ENCODE data around the gene FAM222B. TPM values are rescaled to one million over a fixed set of nuclear protein-coding genes. Genes with fewer than 3 reads are reported as not detected.

Gene FAM222B
- total and polyA plus RNA-seq, 9 of the 15 experiments (the other 6 are each of a cell fraction or from before 2014, with no cell fraction given), result 4.0 to 34.6 (median 7.5) TPM

DNA sequence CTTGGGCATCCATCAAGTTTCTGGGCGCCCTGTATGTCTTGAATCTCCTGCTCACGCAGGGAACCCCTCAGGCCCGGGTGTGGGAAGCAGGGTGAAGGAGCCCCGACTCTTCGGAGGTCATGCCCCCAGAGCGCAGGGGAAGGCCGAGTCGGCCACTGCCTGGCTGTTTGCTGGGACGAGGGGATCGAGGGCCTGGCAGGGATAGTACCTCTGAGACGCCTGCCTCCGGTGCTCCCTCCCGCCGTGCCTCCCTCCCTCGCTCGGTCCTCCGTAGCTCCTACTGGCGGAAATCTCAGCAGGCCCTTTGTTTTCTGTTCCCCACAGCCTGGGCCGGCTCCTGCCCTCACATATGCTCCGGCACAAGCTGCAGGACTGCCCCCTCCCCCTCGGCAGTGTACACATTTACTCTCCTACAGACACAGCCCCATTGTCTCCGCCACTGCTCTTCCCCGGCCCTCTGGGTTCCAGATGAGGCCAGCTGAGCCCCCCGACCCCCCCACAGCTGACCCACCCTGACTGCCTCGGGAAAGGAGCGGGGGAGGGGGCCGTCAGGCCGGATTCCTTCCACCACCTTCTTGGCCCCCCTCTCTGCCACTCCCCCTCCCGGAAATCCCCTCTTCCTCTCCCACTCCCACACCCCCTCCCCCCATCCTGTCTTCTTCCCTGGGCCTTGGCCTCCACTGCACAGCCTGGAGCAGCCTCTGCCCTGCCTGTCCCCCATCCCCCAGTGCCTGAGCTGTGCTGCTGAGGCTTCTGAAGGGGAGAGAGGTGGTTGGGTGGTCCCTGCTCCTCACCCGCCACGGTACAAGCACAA lies 97.4 kb downstream of the FAM222B start (continued):
- TF ChIP-seq ILK (tag; IDR thresholded peaks at IDR 0.05; ENCODE audit: borderline replicate concordance, low read depth), result no peak
- TF ChIP-seq, protein P1, sequence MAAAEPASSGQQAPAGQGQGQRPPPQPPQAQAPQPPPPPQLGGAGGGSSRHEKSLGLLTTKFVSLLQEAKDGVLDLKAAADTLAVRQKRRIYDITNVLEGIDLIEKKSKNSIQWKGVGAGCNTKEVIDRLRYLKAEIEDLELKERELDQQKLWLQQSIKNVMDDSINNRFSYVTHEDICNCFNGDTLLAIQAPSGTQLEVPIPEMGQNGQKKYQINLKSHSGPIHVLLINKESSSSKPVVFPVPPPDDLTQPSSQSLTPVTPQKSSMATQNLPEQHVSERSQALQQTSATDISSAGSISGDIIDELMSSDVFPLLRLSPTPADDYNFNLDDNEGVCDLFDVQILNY (CRISPR knock-in tag; IDR thresholded peaks at IDR 0.05), result 0 out of 2 replicates have a peak, but pooled peaks have one; percentile 40
- TF ChIP-seq, protein P2, sequence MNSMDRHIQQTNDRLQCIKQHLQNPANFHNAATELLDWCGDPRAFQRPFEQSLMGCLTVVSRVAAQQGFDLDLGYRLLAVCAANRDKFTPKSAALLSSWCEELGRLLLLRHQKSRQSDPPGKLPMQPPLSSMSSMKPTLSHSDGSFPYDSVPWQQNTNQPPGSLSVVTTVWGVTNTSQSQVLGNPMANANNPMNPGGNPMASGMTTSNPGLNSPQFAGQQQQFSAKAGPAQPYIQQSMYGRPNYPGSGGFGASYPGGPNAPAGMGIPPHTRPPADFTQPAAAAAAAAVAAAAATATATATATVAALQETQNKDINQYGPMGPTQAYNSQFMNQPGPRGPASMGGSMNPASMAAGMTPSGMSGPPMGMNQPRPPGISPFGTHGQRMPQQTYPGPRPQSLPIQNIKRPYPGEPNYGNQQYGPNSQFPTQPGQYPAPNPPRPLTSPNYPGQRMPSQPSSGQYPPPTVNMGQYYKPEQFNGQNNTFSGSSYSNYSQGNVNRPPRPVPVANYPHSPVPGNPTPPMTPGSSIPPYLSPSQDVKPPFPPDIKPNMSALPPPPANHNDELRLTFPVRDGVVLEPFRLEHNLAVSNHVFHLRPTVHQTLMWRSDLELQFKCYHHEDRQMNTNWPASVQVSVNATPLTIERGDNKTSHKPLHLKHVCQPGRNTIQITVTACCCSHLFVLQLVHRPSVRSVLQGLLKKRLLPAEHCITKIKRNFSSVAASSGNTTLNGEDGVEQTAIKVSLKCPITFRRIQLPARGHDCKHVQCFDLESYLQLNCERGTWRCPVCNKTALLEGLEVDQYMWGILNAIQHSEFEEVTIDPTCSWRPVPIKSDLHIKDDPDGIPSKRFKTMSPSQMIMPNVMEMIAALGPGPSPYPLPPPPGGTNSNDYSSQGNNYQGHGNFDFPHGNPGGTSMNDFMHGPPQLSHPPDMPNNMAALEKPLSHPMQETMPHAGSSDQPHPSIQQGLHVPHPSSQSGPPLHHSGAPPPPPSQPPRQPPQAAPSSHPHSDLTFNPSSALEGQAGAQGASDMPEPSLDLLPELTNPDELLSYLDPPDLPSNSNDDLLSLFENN (IDR thresholded peaks at IDR 0.05; ENCODE audit: low read depth in 2 of 2, low read length in 2 of 2), result no peak
- TF ChIP-seq TEAD1 (CRISPR knock-in tag; IDR thresholded peaks at IDR 0.05), result no peak
- TF ChIP-seq, protein P3, sequence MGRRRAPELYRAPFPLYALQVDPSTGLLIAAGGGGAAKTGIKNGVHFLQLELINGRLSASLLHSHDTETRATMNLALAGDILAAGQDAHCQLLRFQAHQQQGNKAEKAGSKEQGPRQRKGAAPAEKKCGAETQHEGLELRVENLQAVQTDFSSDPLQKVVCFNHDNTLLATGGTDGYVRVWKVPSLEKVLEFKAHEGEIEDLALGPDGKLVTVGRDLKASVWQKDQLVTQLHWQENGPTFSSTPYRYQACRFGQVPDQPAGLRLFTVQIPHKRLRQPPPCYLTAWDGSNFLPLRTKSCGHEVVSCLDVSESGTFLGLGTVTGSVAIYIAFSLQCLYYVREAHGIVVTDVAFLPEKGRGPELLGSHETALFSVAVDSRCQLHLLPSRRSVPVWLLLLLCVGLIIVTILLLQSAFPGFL (CRISPR knock-in tag; IDR thresholded peaks at IDR 0.05), result 0 out of 2 replicates have a peak, but pooled peaks have one; percentile 5
- TF ChIP-seq SAFB2 (IDR thresholded peaks at IDR 0.05; ENCODE audit: borderline replicate concordance, low read depth, low read length, severe bottlenecking), result no peak
- TF ChIP-seq, protein P4, sequence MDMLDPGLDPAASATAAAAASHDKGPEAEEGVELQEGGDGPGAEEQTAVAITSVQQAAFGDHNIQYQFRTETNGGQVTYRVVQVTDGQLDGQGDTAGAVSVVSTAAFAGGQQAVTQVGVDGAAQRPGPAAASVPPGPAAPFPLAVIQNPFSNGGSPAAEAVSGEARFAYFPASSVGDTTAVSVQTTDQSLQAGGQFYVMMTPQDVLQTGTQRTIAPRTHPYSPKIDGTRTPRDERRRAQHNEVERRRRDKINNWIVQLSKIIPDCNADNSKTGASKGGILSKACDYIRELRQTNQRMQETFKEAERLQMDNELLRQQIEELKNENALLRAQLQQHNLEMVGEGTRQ (CRISPR knock-in tag; IDR thresholded peaks at IDR 0.05), result no peak
- TF ChIP-seq RNF2 (IDR thresholded peaks at IDR 0.05), result no peak
- TF ChIP-seq ZSCAN32 (CRISPR knock-in tag; IDR thresholded peaks at IDR 0.05), result no peak
- TF ChIP-seq, protein P5, sequence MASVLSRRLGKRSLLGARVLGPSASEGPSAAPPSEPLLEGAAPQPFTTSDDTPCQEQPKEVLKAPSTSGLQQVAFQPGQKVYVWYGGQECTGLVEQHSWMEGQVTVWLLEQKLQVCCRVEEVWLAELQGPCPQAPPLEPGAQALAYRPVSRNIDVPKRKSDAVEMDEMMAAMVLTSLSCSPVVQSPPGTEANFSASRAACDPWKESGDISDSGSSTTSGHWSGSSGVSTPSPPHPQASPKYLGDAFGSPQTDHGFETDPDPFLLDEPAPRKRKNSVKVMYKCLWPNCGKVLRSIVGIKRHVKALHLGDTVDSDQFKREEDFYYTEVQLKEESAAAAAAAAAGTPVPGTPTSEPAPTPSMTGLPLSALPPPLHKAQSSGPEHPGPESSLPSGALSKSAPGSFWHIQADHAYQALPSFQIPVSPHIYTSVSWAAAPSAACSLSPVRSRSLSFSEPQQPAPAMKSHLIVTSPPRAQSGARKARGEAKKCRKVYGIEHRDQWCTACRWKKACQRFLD (CRISPR knock-in tag; IDR thresholded peaks at IDR 0.05), result no peak
- TF ChIP-seq ZKSCAN3 (CRISPR knock-in tag; IDR thresholded peaks at IDR 0.05), result no peak
- TF ChIP-seq DPF2 (IDR thresholded peaks at IDR 0.05), result no peak
- no peak for TF ChIP-seq CBFA2T2 (conservative IDR thresholded peaks at IDR 0.05)
- TF ChIP-seq, protein P6, sequence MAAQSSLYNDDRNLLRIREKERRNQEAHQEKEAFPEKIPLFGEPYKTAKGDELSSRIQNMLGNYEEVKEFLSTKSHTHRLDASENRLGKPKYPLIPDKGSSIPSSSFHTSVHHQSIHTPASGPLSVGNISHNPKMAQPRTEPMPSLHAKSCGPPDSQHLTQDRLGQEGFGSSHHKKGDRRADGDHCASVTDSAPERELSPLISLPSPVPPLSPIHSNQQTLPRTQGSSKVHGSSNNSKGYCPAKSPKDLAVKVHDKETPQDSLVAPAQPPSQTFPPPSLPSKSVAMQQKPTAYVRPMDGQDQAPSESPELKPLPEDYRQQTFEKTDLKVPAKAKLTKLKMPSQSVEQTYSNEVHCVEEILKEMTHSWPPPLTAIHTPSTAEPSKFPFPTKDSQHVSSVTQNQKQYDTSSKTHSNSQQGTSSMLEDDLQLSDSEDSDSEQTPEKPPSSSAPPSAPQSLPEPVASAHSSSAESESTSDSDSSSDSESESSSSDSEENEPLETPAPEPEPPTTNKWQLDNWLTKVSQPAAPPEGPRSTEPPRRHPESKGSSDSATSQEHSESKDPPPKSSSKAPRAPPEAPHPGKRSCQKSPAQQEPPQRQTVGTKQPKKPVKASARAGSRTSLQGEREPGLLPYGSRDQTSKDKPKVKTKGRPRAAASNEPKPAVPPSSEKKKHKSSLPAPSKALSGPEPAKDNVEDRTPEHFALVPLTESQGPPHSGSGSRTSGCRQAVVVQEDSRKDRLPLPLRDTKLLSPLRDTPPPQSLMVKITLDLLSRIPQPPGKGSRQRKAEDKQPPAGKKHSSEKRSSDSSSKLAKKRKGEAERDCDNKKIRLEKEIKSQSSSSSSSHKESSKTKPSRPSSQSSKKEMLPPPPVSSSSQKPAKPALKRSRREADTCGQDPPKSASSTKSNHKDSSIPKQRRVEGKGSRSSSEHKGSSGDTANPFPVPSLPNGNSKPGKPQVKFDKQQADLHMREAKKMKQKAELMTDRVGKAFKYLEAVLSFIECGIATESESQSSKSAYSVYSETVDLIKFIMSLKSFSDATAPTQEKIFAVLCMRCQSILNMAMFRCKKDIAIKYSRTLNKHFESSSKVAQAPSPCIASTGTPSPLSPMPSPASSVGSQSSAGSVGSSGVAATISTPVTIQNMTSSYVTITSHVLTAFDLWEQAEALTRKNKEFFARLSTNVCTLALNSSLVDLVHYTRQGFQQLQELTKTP (IDR thresholded peaks at IDR 0.05; ENCODE audit: low read depth in 1 of 2, partially characterized antibody in 2 of 2), result no peak

Data from K562 (cell line).